ENCODE data around the gene ZBTB26. TPM values are rescaled to one million over a fixed set of nuclear protein-coding genes. Genes with fewer than 3 reads are reported as not detected.
"Not testable (repeated sequence)": the region's sequence is repeated elsewhere in the genome, so short reads cannot be mapped to it uniquely, and the experiment has no call there.

ZBTB26 gene
- total and polyA plus RNA-seq, 12 donors: 2.0 to 5.5 (median 3.7) TPM

DNA sequence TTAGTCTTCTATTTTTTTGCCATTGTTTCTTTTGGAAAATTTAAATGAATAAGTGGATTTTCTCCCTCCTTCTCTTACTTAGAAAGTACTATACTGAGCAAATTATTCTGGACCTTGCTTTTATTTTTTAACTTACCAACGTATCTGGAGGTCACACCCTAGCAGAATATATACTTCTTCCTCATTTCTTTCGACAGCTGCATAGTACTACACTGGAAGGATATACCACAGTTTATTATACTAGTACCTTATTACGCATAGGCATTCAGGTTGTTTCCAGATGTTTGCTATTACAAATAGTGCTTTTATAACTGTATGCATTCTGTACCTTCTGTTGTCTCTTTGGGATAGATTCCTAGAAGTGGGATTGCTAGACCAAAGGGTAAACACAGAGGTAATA is 42.8 kb downstream of the ZBTB26 start:
- no peaks in the 10 kb centered on the region for H3K9me3 ChIP-seq
- H3K4me1 ChIP-seq: no peaks in the 10 kb centered on the region
- peaks cover 0 to 100% (median 48%) of the 10 kb centered on the region in 9 donors for H3K36me3 ChIP-seq
- intact Hi-C loops (cut with DNase I): no loop called here
- H3K4me3 ChIP-seq: no peak overlapping the region
- no peak overlapping the region for H3K27ac ChIP-seq
- DNase-seq: no peak
- no peak for ATAC-seq
- TF ChIP-seq, protein P1, sequence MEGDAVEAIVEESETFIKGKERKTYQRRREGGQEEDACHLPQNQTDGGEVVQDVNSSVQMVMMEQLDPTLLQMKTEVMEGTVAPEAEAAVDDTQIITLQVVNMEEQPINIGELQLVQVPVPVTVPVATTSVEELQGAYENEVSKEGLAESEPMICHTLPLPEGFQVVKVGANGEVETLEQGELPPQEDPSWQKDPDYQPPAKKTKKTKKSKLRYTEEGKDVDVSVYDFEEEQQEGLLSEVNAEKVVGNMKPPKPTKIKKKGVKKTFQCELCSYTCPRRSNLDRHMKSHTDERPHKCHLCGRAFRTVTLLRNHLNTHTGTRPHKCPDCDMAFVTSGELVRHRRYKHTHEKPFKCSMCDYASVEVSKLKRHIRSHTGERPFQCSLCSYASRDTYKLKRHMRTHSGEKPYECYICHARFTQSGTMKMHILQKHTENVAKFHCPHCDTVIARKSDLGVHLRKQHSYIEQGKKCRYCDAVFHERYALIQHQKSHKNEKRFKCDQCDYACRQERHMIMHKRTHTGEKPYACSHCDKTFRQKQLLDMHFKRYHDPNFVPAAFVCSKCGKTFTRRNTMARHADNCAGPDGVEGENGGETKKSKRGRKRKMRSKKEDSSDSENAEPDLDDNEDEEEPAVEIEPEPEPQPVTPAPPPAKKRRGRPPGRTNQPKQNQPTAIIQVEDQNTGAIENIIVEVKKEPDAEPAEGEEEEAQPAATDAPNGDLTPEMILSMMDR (IDR thresholded peaks at IDR 0.05): no peak
- H3K27me3 ChIP-seq: no peaks in the 10 kb centered on the region
- 62 to 85% methylated on average over 3 of the region's 3 CpGs for WGBS, 2 donors

DNA sequence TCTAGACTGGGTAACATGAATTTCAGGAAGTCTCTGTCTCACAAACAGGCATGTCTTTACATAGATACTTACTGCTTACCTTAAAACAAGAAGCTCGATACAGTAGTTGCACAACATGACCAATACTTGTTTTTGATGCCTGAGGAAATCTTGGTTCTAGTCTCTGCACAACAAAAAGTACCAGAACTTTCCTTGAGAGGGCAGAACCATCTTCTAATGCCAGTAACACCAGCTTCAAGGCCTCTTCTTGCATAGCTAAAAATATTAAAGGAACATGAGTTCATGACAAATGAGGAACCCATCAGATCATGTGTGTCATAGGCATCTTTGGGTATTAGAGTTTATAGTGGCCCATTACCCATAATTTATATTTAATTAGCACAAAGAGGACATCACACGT is 48.2 kb downstream of the ZBTB26 start:
- H3K36me3 ChIP-seq: peaks cover 0 to 100% (median 68%) of the 10 kb centered on the region in 9 donors
- TF ChIP-seq, protein P1 (IDR thresholded peaks at IDR 0.05): no peak
- H3K27me3 ChIP-seq: no peaks in the 10 kb centered on the region
- 92 to 96% methylated on average over 2 of the region's 2 CpGs for WGBS, 2 donors
- no peaks in the 10 kb centered on the region for H3K9me3 ChIP-seq
- no peak overlapping the region for H3K4me3 ChIP-seq
- no peaks in the 10 kb centered on the region for H3K4me1 ChIP-seq
- no peak overlapping the region for H3K27ac ChIP-seq
- intact Hi-C loops (cut with DNase I): no loop called here
- DNase-seq (no peak), ATAC-seq (no peak)

DNA sequence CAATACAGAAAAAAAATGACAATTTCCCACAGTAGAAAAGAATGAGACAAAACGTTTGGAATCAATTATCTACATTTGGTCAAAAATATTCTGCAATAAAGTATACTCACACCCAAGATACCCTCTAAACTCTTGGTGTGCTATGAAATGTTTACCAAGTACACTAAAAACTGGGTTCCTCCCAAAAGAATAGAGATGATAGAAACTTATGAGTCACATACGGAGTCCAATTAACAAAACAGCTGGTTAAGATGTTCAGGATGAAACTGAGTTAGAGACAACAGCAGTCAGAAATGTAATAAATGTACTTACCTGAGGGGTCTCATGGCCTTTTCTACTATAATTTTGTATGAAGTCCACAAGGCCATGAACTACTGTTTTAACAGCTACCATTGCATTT is 51.9 kb downstream of the ZBTB26 start:
- 81 to 83% methylated on average over 2 of the region's 2 CpGs for WGBS, 2 donors
- DNase-seq (no peak), ATAC-seq (no peak)
- Histone ChIP-seq H3K9me3 (no peaks in the 10 kb centered on the region), H3K27me3 (no peaks in the 10 kb centered on the region), H3K36me3 (peaks cover 0 to 100% (median 78%) of the 10 kb centered on the region in 9 donors), H3K4me3 (no peak overlapping the region), H3K27ac (no peak overlapping the region), H3K4me1 (no peaks in the 10 kb centered on the region)
- TF ChIP-seq, protein P1 (IDR thresholded peaks at IDR 0.05): no peak
- intact Hi-C loops (cut with DNase I): no loop called here

DNA sequence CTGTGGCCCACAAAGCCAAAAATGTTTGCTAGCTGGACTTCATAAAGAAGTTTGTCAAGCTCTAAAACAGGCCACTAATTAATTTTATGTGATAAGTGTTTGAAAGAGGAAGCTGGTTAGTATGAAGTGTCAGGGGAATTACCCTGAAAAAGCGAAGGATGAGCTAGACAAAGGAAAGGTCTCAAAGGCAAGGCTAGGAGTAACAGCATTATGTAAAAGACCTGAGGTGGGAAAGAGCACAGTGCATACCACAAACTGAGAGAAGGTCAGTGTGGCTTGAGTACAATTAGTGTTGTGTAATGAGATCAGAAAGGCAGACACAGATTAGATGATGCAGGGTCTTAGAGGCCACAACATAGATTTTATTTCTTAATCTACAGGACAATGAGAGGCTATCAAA is 55.8 kb downstream of the ZBTB26 start:
- TF ChIP-seq, protein P1 (IDR thresholded peaks at IDR 0.05): no peak
- ATAC-seq: no peak
- Histone ChIP-seq H3K4me1 (no peaks in the 10 kb centered on the region), H3K9me3 (no peaks in the 10 kb centered on the region), H3K27me3 (no peaks in the 10 kb centered on the region), H3K36me3 (peaks cover 0 to 100% (median 69%) of the 10 kb centered on the region in 9 donors), H3K4me3 (no peak overlapping the region), H3K27ac (no peak overlapping the region)
- no peak for DNase-seq
- WGBS, 2 donors: 88 to 93% methylated on average over 1 of the region's 1 CpG
- intact Hi-C loops (cut with DNase I): no loop called here

DNA sequence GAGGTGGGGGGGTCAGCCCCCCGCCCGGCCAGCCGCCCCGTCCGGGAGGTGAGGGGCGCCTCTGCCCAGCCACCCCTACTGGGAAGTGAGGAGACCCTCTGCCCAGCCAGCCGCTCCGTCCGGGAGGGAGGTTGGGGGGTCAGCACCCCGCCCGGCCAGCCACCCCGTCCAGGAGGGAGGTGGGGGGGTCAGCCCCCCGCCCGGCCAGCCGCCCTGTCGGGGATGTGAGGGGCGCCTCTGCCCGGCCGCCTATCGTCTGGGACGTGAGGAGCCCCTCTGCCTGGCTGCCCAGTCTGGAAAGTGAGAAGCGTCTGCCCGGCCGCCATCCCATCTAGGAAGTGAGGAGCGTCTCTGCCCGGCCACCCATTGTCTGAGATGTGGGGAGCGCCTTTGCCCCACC is 64.0 kb downstream of the ZBTB26 start:
- 95 to 96% methylated on average over 7 to 9 of the region's 27 CpGs for WGBS, 2 donors
- not testable (repeated sequence) for H3K27ac ChIP-seq, ATAC-seq, H3K9me3 ChIP-seq, DNase-seq, H3K4me3 ChIP-seq, H3K27me3 ChIP-seq
- Histone ChIP-seq H3K36me3 (peaks cover 0 to 73% (median 4%) of the 10 kb centered on the region in 9 donors), H3K4me1 (peaks cover 0 to 13% (median 0%) of the 10 kb centered on the region in 9 donors)
- intact Hi-C loops (cut with DNase I): loop anchor here in 1 of 10 donors (10.0 kb wide), 1 partner anchor 52 kb away; no protein-coding TSS in a partner anchor

All from heart right ventricle (tissue), 16 donors.